ENCODE data around the gene MAGEA10.

GRCh38 chrX:152137771-152138387, 498 bp downstream of the MAGEA10 start:
- TF ChIP-seq EZH2 (IDR thresholded peaks at IDR 0.05; ENCODE audit: borderline replicate concordance, low read depth, low read length, poor library complexity, severe bottlenecking) (no peak), CTCF (conservative IDR thresholded peaks at IDR 0.05; ENCODE audit: low read depth, low read length) (no peak)
